KOPT-K1 (cell line): ENCODE data around the gene FBXW2.

ENCODE experiments used
- H3K27ac ChIP-seq: fragments of 200-600 bp; sonication (generic); 2 replicates; pipeline ENCODE4 v1.5.1; 2016; ENCODE audit warnings: antibody characterized with exemption, mild to moderate bottlenecking, low read depth, low read length; ENCODE audit not compliant: poor library complexity, severe bottlenecking
- H3K36me3 ChIP-seq: fragments of 200-600 bp; sonication (generic); 2 replicates; pipeline ENCODE4 v1.5.1; 2017; ENCODE audit warnings: antibody characterized with exemption, mild to moderate bottlenecking, low read length, moderate library complexity; ENCODE audit not compliant: insufficient read depth
- H3K9me3 ChIP-seq: fragments of 200-600 bp; sonication (generic); 2 replicates; pipeline ENCODE4 v1.5.1; 2017; ENCODE audit warnings: antibody characterized with exemption, low read length, mild to moderate bottlenecking; ENCODE audit not compliant: insufficient read depth, poor library complexity, severe bottlenecking

The FBXW2 gene

DNA sequence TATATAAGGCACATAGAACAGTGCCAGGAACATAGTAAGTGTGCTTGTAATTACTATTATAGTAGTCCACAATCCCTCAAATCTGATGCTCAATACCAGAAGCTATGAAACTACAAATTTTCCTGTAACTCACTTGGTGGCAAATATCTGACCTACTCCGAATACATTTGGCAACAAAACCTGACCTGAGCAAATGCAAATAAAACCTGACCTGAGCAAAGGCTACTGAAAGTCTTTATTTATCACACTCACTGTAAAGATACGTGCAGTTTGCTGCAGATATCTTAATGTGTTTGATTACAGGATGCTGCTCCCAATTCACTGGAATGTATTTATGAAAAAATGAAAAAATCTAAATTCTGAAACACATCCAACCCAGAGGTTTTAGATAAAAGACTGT lies 86.0 kb downstream of the FBXW2 start:
- Histone ChIP-seq H3K9me3 (no peaks in the 10 kb centered on the region), H3K27ac (no peak overlapping the region), H3K36me3 (no peaks in the 10 kb centered on the region; the same call in 1 of the 2 replicates)
